DMS53 (cell line): Measurements from ENCODE around the gene BICD1.
A peak's percentile ranks its signal among the peaks of the same experiment; 100 is the strongest.

Source experiments
- DNase-seq: peaks from one replicate; lab custom pipeline; 2025; lab: John Stamatoyannopoulos, UW

Gene BICD1

DNA sequence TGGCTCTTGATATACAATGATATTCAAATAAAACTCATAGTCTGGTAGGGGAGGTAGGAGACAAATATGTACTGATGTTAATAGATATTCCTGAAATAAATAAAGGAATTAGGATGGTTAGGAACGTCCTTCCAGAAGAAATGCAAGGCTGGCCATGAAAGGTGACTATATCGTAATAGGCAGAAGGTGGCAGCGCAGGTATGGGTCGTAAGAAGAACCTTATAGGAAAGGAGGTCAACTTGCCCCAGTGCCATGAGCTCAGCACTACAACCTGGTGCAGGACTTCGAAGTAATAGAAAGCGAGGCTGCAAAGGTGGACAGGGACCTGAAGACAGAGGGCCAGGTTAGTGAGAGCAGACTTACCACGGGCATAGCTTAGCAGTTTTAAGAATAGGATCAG lies 237.4 kb downstream of the BICD1 start:
- DNase-seq, result peak; percentile 51

DNA sequence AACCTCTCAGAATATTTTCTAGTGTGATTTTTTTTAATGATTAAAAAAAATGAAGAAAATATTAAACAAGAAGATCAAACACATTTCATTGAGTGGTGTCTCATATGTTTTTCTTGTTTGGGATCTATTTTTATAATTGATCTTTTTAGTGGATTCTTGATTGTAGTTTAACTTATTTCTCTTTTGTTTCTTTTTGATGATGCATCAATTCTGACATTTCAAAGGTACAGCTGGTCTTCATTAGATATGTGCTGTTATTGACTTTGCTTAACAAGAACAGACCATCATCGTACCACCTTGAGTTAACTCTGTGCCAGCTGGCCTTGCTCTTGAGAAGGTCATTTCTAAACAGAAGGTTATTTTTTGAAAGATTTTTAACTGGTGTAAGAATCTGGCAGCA lies 246.9 kb downstream of the BICD1 start:
- no peak for DNase-seq

- no peak for DNase-seq
Measured at GRCh38 chr12:32357601-32358249, 251.1 kb downstream of the BICD1 start.

- no peak for DNase-seq
Measured at GRCh38 chr12:32360956-32361355, 254.3 kb downstream of the BICD1 start.

GRCh38 chr12:32362892-32363291 lies 256.2 kb downstream of the BICD1 start:
- DNase-seq, result no peak

GRCh38 chr12:32365473-32366064 lies 258.9 kb downstream of the BICD1 start:
- peak; percentile 87 for DNase-seq

DNA sequence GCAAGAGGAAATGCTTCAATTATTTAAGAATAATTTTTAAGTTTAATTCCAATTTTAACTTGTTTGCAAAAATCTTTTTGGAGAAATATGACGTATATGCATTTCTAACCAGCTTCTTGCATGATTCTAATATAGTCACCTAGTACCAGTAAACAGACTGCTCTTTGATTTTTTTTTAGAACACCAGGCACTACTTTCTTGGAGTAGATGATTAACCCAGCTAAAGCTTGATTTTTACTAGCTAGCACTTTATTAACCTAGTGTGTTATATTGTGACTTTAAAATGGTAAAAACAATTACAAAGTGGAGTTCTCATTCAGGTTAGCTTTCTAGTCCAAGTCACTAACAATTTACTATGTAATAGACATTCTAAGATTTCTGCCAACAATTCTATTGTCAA lies 260.1 kb downstream of the BICD1 start:
- peak; percentile 37 for DNase-seq

DNA sequence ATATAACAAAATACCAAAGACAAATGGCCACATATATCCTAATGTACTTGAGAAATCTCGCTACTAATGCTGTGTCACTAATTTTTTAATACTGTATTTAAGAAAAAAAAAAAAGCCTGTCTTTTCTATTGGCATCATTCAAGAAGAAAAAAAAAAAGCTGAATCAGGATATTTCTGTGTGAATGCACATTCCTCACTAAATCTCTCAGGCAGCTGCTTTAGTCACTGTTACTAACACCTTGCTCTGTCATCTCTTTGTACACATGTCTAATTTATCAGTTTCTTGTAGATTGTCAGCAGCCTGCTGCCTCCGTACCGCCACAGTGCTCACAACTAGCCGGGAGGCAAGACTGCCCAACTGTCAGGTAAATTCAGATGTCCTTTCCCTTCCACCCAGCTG lies 260.7 kb downstream of the BICD1 start:
- DNase-seq, result no peak

- DNase-seq, result no peak
Measured at GRCh38 chr12:32369202-32369601, 262.6 kb downstream of the BICD1 start.

GRCh38 chr12:32377344-32378055 lies 270.9 kb downstream of the BICD1 start:
- DNase-seq, result no peak

DNA sequence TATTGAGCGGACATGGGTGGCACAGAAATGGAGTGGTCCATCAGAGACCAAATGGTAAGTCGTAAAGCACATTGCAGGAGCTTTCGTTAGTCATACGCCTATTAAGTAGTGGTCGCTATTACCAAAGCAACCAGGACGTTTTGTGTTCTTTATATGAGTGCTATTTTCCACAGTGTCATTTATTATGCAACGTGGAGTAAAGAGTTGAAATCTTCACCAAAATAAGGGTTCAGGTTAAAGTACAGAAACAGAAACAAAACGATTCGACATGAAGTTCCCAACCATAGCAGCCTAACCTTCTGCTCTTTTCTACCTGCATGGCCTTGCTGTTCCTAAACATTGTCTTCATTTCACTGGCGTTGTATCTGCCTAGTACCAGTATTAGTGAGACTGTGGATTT lies 272.6 kb downstream of the BICD1 start:
- no peak for DNase-seq

DNA sequence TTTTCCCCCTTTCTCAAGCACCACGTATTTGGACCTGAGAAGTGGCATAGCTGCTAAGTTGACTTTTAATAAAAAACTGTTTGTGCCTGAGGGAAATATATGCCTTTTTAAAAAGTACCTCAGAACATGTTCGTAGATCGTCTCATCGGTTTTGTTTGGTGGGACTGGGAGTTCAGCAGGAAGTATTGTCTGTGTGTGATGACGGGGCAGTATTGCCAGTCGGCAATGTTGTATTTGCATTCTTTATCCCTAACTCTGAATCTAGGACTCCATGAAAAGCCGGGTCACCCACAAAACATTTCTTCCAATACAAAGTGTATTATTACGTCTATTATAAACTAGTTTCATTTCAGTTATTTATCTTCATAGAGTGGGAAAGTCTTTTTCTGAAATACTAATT lies 273.0 kb downstream of the BICD1 start:
- no peak for DNase-seq

DNA sequence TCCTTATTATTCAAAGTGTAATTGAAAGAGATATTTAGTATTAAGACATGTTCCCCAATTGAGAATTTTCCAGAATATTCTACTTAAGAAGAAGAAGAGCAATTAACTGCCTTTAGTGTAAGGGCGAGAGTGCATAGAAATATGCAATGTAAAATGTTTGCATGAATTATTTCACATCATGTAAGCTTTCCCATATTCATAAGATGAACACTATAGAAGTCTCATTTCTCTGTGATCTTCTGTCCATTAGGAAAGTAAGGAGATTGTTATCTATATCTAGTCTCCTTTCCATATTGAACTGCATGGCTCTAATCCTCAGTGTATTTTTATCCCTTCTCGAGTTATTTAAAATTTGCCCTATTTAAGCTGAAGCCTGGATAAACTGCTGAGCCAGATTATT lies 275.6 kb downstream of the BICD1 start:
- no peak for DNase-seq

GRCh38 chr12:32390572-32391219 lies 284.0 kb downstream of the BICD1 start:
- DNase-seq, result peak; percentile 97

DNA sequence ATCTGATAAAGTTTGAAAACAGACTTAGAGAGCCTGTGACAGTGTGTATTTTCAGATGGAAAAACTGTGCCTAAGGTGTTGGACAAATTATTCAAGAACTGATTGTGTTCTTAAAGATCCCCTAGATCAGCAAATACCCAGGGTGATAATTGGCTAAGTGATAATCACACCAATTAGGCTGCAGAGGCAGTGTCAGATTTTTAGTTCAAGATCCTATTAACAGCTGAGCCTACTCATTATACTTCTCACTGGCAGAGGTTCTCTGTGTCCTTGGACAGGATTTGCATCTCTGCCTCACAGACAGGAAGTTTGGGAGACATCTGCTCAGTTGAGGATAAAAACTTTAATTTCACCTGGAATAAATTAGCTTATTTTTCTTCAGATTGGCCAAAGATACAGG lies 288.4 kb downstream of the BICD1 start:
- DNase-seq, result peak; percentile 22

GRCh38 chr12:32397696-32398095 lies 291.0 kb downstream of the BICD1 start:
- DNase-seq, result peak; percentile 31

GRCh38 chr12:32398181-32398580 lies 291.5 kb downstream of the BICD1 start:
- peak; percentile 40 for DNase-seq

DNA sequence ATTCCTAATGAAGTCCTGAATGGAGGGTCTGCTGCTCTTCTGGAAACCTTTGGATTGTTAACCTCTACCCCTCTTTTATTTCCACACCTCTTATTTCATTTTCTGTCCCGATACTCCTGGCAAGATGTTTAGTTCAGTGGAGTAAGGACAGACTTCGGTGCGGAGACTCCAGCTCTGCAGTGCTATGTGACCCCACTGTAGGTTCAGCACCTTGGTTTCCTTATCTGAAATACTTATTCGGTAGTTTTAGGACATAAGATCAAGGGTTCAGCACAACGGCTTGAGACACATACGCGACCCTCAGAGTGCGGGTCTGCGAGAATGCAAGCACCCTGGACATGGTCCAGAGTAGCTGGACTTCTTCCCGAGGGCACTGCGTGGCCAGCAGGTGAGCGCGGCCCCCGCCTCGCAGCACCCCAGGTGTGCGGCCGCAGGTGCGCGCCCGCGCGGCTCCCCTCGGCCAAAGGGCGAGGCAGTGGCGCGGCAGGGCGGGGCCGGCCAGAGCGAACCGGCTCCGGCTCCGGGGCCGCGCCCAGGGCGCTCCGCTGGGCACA lies 292.2 kb downstream of the BICD1 start:
- DNase-seq, result no peak

DNA sequence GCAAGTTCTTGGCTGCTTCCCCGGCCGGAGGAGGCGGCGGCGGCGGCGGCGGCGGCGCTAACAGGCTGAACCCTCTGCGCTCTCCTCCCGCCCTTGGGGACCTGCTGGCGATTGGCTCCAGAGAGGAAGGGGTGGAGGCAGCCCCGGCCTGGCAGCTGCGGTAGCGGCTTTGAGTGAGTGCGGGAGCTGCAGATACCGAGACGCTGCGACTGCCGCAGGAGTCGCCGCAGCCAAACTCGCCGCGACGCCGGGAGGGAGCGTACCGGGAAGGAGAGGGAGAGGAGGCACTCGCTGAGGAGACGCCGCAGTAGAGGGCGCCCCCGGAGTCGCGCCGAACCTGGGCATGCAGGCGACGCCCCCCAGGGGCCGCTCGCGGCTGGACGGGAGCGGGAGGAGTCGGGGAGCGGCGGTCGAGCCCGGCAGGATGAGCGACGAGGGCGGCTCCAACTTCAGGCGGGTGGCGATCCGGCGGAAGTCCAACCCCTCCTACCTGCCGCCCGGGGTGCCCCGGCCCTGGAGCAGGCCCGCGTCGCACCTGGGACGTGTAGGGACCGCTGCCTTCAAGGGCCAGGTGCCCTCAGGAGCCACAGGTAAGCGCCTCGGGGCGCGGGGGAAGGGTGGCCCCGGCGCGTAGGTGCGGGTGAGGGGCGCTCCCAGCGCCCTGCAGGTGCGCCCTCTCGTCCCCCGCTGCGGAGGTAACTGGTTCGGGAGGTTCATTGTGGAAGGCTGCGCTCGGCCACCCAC lies 292.9 kb downstream of the BICD1 start, which contains the start of gene FGD4:
FGD4 (plus strand) TSS at position 189 of the 744 bp plus-strand sequence.
- peak; percentile 98 for DNase-seq

DNA sequence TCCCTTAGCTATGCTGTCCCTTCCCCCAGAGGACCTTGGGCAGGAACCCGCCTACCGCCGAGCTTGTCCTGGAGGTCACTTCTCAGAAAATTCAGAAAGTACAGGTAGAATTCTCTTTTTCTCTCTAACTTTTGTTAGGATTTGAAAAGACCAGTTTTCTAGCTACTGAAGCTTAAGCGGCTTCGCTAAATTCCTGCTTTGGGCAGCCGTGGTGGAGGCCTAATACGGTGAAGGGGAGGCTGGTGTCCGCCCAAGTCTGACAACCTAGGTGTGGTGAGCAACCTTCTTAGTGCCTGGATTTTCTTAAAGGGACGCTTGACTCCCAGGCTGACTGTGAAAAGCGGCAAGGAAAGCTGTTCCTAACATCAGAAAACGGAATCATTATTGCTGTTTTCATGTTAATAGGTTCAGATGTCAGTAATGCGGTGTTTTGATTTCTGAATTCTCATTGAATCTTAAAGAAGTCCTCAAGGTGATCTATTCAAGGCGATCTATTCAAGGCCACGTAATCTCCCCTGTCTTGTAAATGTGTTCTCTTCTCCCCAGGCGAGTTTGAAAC lies 293.5 kb downstream of the BICD1 start:
- peak; percentile 79 for DNase-seq

DNA sequence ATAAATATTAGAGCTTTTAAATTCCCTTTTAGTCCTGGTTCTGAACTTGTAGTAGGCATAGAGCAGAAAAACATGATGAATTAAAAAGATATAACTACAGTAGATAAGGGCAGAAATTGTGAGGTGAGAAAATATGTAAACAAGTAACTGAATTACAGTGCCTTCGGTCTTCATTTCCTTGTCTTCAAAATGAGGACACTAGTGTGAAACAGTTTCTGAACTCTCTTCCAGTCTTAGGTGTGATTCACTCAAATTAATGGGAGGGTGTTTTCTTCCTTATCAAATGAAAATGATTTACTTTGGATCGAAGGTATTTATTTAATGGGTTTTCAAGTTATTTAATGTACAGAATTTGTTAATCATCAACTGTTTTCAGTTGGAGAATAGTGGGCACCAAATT lies 294.2 kb downstream of the BICD1 start:
- no peak for DNase-seq
